Measurements from ENCODE around the gene DOCK8. TPM values are rescaled to one million over a fixed set of nuclear protein-coding genes. Genes with fewer than 3 reads are reported as not detected.

The DOCK8 gene
- total and polyA plus RNA-seq, 10 of the 15 experiments (the other 5 are each of a cell fraction or from before 2014, with no cell fraction given), result 35.4 to 100 (median 44.7) TPM

- no peak for FAIRE-seq
- Histone ChIP-seq H4K20me1 (ENCODE audit: control insufficient read depth, insufficient read depth) (no peaks in the 10 kb centered on the region), H3K27ac (ENCODE audit: control insufficient read depth, insufficient read depth) (no peak overlapping the region), H2AFZ (ENCODE audit: control insufficient read depth, low read depth, low read length) (no peak overlapping the region), H3K9me3 (replicated peaks; ENCODE audit: control insufficient read depth, insufficient read depth, low read length) (no peaks in the 10 kb centered on the region), H3K4me1 (ENCODE audit: control insufficient read depth, insufficient read depth, low read length) (no peaks in the 10 kb centered on the region), H3K27me3 (replicated peaks in 1 of 2; ENCODE audit: control insufficient read depth in 2 of 2, insufficient read depth in 2 of 2, low read length in 1 of 2) (no peaks in the 10 kb centered on the region), H3K4me3 (no peak overlapping the region), H3K4me2 (ENCODE audit: control insufficient read depth, insufficient read depth) (no peak overlapping the region), H3K79me2 (ENCODE audit: control insufficient read depth, insufficient read depth, low read length) (no peaks in the 10 kb centered on the region), H3K36me3 (ENCODE audit: control insufficient read depth in 2 of 2, insufficient read depth in 2 of 2, low read length in 1 of 2) (peaks cover 14 to 50% of the 10 kb centered on the region in 2 experiments), H3K9ac (ENCODE audit: control insufficient read depth, insufficient read depth, low read length) (no peak overlapping the region)
- TF ChIP-seq, protein P1, sequence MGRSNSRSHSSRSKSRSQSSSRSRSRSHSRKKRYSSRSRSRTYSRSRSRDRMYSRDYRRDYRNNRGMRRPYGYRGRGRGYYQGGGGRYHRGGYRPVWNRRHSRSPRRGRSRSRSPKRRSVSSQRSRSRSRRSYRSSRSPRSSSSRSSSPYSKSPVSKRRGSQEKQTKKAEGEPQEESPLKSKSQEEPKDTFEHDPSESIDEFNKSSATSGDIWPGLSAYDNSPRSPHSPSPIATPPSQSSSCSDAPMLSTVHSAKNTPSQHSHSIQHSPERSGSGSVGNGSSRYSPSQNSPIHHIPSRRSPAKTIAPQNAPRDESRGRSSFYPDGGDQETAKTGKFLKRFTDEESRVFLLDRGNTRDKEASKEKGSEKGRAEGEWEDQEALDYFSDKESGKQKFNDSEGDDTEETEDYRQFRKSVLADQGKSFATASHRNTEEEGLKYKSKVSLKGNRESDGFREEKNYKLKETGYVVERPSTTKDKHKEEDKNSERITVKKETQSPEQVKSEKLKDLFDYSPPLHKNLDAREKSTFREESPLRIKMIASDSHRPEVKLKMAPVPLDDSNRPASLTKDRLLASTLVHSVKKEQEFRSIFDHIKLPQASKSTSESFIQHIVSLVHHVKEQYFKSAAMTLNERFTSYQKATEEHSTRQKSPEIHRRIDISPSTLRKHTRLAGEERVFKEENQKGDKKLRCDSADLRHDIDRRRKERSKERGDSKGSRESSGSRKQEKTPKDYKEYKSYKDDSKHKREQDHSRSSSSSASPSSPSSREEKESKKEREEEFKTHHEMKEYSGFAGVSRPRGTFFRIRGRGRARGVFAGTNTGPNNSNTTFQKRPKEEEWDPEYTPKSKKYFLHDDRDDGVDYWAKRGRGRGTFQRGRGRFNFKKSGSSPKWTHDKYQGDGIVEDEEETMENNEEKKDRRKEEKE (IDR thresholded peaks at IDR 0.05), result no peak
- TF ChIP-seq NFYA (IDR thresholded peaks at IDR 0.05; ENCODE audit: borderline replicate concordance, low read depth, low read length) (no peak), BRCA1 (IDR thresholded peaks at IDR 0.05; ENCODE audit: low read depth, low read length) (no peak), KDM1A (IDR thresholded peaks at IDR 0.05; ENCODE audit: borderline replicate concordance) (no peak), GABPA (IDR thresholded peaks at IDR 0.05; ENCODE audit: low read depth) (no peak), NFYB (IDR thresholded peaks at IDR 0.05; ENCODE audit: insufficient read depth, low read depth, low read length) (no peak), CREB1 (IDR thresholded peaks at IDR 0.05; ENCODE audit: low read depth) (no peak)
- DNase-seq (ENCODE audit: low read depth, low spot score), result no peak
- BruUV-seq (replicated peaks), result no TSS peak
- RAD21 ChIA-PET (ENCODE audit: unreplicated experiment), result no interaction called here
- WGBS (ENCODE audit: insufficient coverage, insufficient replicate concordance, low lambda C conversion rate, missing lambda C conversion rate), result 92% methylated on average over 9 of the region's 9 CpGs
- SMC1A ChIA-PET (ENCODE audit: uncharacterized antibody, unreplicated experiment), result no interaction called here
- in situ Hi-C loops (cut with MboI) (no loop called here), intact Hi-C loops (cut with micrococcal nuclease; ENCODE audit: unreplicated experiment) (no loop called here)
- CTCF ChIA-PET, result no interaction called here
- POLR2A ChIA-PET, result no interaction called here
- no peak for ATAC-seq
Measured at GRCh38 chr9:341634-342421, 127.2 kb downstream of the DOCK8 start.

All from GM12878 (cell line).